ENCODE results near the gene MYO5B.

GRCh38 chr18:49997558-49997957 lies 197.4 kb downstream of the MYO5B start:
- no peak for TF ChIP-seq CTCF (IDR thresholded peaks at IDR 0.05 in 4 of 5, conservative IDR thresholded peaks at IDR 0.05 in 1 of 5)
- no peak for TF ChIP-seq POLR2A (IDR thresholded peaks at IDR 0.05)
